ENCODE measurements around the gene NACA.

NACA gene

DNA sequence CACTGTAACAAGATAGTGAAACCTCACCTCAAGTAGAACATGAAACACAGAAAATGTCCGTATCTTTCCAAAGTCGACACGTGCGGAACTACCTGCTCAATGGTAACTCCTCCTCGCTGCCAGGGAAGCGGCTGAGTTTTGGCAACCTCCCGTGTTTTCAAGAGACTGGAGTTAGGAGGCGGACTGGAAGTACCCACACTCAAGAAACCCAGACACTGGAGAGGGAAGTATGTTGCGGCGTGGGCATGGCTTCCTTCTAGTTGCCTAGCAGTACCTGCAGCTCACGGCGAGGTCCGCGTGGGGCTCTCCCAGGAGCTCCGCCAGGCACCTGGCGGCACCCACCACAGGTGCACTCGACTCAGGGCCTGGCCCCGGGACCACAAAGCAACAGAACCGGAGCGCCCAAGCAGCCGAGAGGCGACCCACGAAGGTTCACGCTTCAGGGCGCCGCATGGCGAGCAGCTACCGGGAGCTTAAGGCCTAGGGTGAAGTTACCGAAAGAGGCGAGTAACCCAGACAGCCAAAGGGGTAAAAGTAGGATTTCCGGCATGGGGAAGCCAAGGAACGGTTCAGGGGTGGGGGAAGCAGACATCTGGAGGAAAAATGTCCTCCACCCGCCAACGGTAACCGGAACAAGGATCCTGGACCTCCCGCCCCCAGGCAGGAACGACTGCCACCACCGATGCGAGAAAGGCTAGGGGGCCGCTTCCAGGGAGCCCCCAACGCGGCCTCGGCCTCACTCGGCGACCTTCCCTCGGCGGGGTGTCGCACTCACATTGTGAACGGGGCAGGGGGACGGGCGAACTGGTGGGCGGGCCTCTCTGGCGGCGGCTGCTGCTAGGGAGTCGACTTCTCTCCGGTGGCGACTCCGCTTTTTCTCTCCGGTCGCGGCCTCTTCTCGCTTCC is 37.6 kb downstream of the NACA start:
- DNase-seq (ENCODE audit: low spot score) = peak; percentile 46

DNA sequence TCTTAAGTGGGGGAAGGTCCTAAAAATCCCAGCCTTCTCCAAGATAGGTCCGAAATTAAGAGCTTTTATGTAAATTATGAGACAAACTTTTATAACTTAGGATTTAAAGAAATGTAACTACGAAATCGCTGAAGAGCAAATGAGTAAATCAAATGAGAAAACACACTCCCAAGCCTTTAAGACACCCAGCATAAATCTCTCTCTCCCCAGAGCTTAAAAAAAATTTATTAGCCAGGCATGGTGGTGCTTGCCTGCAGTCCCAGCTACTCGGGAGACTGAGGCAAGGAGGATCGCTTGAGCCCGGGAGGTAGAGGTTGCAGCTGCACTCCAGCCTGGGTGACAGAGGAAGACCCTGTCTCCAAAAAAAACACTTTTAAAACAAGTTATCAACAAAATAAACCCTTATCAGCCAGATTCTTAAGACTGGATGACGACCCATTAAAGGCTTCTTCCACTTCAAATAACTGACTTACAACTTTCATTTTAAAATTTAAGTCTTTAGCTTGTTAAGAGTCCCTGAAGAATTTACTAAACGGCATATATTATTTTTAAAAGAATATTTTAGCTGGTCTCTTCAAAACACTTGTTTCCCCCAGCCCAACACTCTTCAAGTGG is 40.2 kb downstream of the NACA start:
- no peak for DNase-seq (ENCODE audit: low spot score)

DNA sequence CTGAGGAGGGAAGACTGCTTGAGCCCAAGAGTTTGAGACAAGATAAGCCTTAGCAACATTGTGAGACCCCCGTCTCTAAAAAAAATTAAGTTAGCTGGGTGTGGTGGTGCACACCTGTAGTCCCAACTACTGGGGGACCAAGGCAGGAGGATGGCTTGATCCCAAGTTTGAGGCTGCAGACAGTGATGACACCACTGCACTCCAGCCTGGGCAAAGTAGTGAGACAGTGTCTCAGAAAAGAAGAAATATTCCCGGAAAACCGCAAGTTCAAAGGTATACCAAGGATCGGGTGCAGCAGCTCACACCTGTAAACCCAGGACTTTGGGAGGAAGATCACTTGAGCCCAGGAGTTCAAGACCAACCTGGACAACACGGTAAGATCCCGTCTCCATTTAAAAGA is 42.8 kb downstream of the NACA start:
- no peak for DNase-seq (ENCODE audit: low spot score)

DNA sequence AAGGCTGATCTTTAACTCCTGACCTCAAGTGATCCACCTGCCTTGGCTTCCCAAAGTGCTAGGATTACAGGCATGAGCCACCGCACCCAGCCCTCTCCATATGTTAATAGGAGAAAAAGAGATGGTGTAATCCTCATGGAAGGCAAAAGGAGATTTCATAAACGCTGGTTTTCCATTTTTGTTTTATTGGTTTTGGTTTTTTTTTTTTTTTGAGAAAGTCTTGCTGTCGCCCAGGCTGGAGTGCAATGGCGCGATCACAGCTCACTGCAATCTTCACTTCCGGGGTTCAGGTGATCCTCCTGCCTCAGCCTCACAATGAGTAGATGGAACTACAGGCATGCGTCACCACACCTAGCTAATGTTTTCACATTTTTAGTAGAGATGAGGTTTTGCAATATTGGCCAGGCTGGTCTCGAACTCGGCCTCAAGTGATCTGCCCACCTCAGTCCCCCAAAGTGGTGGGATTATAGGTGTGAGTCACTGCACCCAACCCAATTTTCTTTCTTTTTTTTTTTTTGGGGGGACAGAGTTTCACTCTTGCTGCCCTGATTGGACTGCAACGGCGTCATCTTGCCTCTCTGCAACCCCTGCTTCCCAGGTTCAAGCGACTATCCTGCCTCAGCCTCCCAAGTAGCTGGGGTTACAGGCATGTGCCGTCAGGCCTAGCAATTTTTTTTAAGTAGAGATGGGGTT is 45.1 kb downstream of the NACA start:
- DNase-seq (ENCODE audit: low spot score) = no peak

- DNase-seq (ENCODE audit: low spot score) = no peak
These were observed 46.2 kb downstream of the NACA start for GRCh38 chr12:56678852-56679251.

GRCh38 chr12:56677680-56678079 is 47.4 kb downstream of the NACA start:
- no peak for DNase-seq (ENCODE audit: low spot score)

- DNase-seq (ENCODE audit: low spot score) = no peak
These were observed 48.1 kb downstream of the NACA start for GRCh38 chr12:56676851-56677580.

DNA sequence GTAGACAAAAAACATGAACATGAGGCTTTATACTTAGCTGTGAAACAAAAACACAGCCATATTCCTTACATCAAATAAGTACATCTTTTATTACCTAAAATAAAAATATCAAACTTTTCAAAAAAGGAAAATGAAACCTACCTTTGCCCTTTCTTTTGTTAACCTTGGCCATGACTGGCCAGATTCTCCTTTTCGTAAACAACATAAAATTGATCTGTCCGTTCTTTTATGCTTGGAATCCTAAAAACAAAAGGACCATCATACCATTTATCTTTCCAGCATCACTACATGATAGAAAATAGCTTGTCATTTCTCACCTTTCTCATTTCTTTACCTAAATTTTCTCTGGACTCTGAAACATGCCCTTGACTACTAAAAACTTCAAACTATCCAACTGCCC is 53.5 kb downstream of the NACA start:
- DNase-seq (ENCODE audit: low spot score) = no peak

- no peak for DNase-seq (ENCODE audit: low spot score)
These were observed 54.3 kb downstream of the NACA start for GRCh38 chr12:56670836-56671235.

GRCh38 chr12:56668197-56668457 is 57.0 kb downstream of the NACA start:
- no peak for DNase-seq (ENCODE audit: low spot score)
